K562 (cell line): ENCODE data around the gene SOX18. TPM values are rescaled to one million over a fixed set of nuclear protein-coding genes. Genes with fewer than 3 reads are reported as not detected.

Experiments
- ARID1B ChIP-seq: fragments of 450-650 bp; IDR thresholded peaks from 2 replicates; pipeline ENCODE4 v1.6.1; 2016; ENCODE audit warnings: antibody characterized with exemption, mild to moderate bottlenecking, inconsistent platforms
- ATF1 ChIP-seq, 2 experiments: fragments of 450-650 bp in 1 of 2; IDR thresholded peaks; 2 replicates each; pipeline ENCODE4 v1.6.1; 2016; ENCODE audit warnings: missing compliant biosample characterization in 1 of 2, missing genetic modification characterization in 1 of 2
- BHLHE40 ChIP-seq: IDR thresholded peaks from 2 replicates; pipeline ENCODE4 v1.6.1; 2011; ENCODE audit warnings: low read length, improper control_type of control experiment
- CREB5 ChIP-seq: fragments of 250-450 bp; sonication (Bioruptor Pico); IDR thresholded peaks from 2 replicates; pipeline ENCODE4 v1.5.0; 2020; ENCODE audit warnings: mild to moderate bottlenecking
- ERF ChIP-seq: fragments of 450-650 bp; formaldehyde crosslinking; IDR thresholded peaks from 2 replicates; pipeline ENCODE4 v1.4.0; 2020; ENCODE audit warnings: mild to moderate bottlenecking, mixed read lengths
- IRF2 ChIP-seq: sonication (generic); formaldehyde crosslinking; IDR thresholded peaks from 2 replicates; pipeline ENCODE4 v1.8.1; 2022; ENCODE audit warnings: mild to moderate bottlenecking, missing genetic modification reagents
- MAFG ChIP-seq: fragments of 450-650 bp; conservative IDR thresholded peaks from 2 replicates; pipeline ENCODE4 v1.6.1; 2016; ENCODE audit warnings: missing genetic modification characterization, missing compliant biosample characterization
- MECOM ChIP-seq: fragments of 250-450 bp; sonication (Bioruptor Pico); IDR thresholded peaks from 2 replicates; pipeline ENCODE4 v1.8.0; 2022; ENCODE audit warnings: inconsistent platforms
- MGA ChIP-seq: fragments of 450-650 bp; IDR thresholded peaks from 2 replicates; pipeline ENCODE4 v1.6.1; 2016; ENCODE audit warnings: mild to moderate bottlenecking, moderate library complexity
- NR2F6 ChIP-seq: fragments of 450-650 bp; formaldehyde crosslinking; IDR thresholded peaks from 2 replicates; pipeline ENCODE4 v1.4.0; 2020; ENCODE audit warnings: mild to moderate bottlenecking
- NR4A1 ChIP-seq, 2 experiments: fragments of 250-450 bp in 1 of 2; fragments of 450-650 bp in 1 of 2; sonication (Bioruptor Pico) in 1 of 2; IDR thresholded peaks; 2 replicates each; pipeline versions ENCODE4 v1.4.0 to v1.6.1; 2016 to 2020; ENCODE audit warnings: mild to moderate bottlenecking in 2 of 2, missing compliant biosample characterization in 1 of 2, missing genetic modification characterization in 1 of 2, moderate library complexity in 1 of 2
- POLR2A ChIP-seq: fragments of 450-650 bp; conservative IDR thresholded peaks from 2 replicates; pipeline ENCODE4 v1.6.1; 2016
- POU5F1 ChIP-seq: fragments of 150-350 bp; IDR thresholded peaks from 2 replicates; pipeline ENCODE4 v1.6.1; 2014; ENCODE audit warnings: borderline replicate concordance, low read length, low read depth, mild to moderate bottlenecking; ENCODE audit not compliant: partially characterized antibody
- ZNF239 ChIP-seq: fragments of 250-450 bp; sonication (Bioruptor Pico); IDR thresholded peaks from 2 replicates; pipeline ENCODE4 v1.4.0; 2020; ENCODE audit warnings: mild to moderate bottlenecking
- ZNF41 ChIP-seq: fragments of 250-450 bp; sonication (Bioruptor Pico); conservative IDR thresholded peaks from 2 replicates; pipeline ENCODE4 v1.4.0; 2020; ENCODE audit warnings: mild to moderate bottlenecking
- ZNF583 ChIP-seq: fragments of 250-450 bp; sonication (Bioruptor Pico); IDR thresholded peaks from 2 replicates; pipeline ENCODE4 v1.4.0; 2020
- polyA plus RNA-seq, 8 experiments: library from polyadenylated mRNA; depleted of rRNA in 4 of 8; stranded (reverse) in 5 of 8; unstranded in 3 of 8; fragments of >200 nt; fragmentation: Nextera tagmentation in 2 of 8; fragmentation: Illumina TruSeq in 1 of 8; extraction: Ambion mirVana in 2 of 8; extraction: Trizol in 1 of 8; gene quantifications; 2 replicates each; pipeline versions ENCODE4 v1.2.1 to v1.2.3, GENCODE V29; 2011 to 2014; ENCODE audit warnings: inconsistent platforms in 1 of 8, missing spikeins in 1 of 8
- total RNA-seq, 7 experiments: library from RNA; depleted of rRNA in 6 of 7; stranded (reverse); fragments of >200 nt in 6 of 7; fragmentation: Illumina TruSeq in 2 of 7; extraction: Trizol in 2 of 7; gene quantifications; 2 replicates each; pipeline versions ENCODE4 v1.2.1 to v1.2.3, GENCODE V29; 2011 to 2021; ENCODE audit warnings: low replicate concordance in 1 of 7

Gene SOX18
- total and polyA plus RNA-seq, 9 of the 15 experiments (the other 6 are each of a cell fraction or from before 2014, with no cell fraction given) = 0.15 to 19.8 (median 0.33) TPM

DNA sequence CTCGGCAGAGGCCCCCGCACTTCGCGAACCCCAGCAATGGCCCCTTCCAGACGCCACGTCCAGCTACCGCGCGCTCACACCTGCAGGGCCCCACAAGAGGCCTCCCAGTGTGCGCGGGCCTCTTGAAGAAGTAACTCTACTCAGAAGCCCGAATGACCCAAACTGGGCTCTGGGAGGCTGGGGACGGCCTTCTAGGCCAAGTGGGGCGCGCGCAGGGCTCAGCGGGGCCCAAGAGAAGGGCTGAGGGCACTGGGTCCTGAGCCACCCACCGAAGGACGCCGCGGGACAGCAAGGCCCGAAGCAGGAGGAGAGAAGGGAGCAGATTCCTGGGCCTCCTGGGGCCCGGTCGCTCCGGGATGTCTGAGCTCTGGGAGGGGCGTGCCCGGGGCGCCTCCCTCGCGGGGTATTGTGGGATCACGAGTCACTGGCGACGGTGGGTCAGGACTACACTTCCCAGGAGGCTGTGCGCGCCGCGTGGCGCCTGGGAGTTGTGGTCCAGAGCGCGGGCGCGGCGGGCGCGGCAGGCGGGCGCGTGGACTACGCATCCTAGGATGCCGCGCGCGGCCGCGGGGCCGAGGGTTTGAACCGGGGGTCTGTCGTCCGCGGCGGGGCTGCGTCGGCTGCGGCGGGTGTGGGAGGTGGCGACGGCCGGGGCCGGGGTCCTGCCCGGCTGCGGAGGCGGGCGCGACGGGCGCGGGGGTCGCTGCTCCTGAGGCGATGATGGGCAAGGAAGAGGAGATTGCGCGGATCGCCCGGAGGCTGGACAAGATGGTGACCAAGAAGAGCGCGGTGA is 13.4 kb upstream of the SOX18 start, which contains the start of gene TCEA2 (continued):
- TF ChIP-seq CREB5 (CRISPR knock-in tag) = no peak
- TF ChIP-seq MECOM = no peak
- TF ChIP-seq POLR2A = peak; percentile 84
- no peak for TF ChIP-seq MAFG (tag)
- TF ChIP-seq IRF2 (CRISPR knock-in tag) = no peak
- peak; percentile 71 for TF ChIP-seq ZNF239 (CRISPR knock-in tag)
- peak; percentile 84; the same call in 1 of the 2 replicates for TF ChIP-seq NR4A1 (CRISPR knock-in tag; IDR thresholded peaks at IDR 0.05)
- no peak; the same call in 1 of the 2 replicates for TF ChIP-seq NR4A1 (tag; IDR thresholded peaks at IDR 0.05)
- TF ChIP-seq MGA = no peak; the same call in 1 of the 2 replicates
- TF ChIP-seq POU5F1 = peak; percentile 87
- TF ChIP-seq ZNF41 (CRISPR knock-in tag) = peak; percentile 69; the same call in 1 of the 2 replicates
- peak; percentile 95 for TF ChIP-seq ERF (CRISPR knock-in tag)
- TF ChIP-seq ARID1B = no peak
- peak; percentile 56; the same call in 1 of the 2 replicates for TF ChIP-seq BHLHE40
- TF ChIP-seq NR2F6 (CRISPR knock-in tag) = 0 out of 2 replicates have a peak, but pooled peaks have one; percentile 44
- TF ChIP-seq ZNF583 (CRISPR knock-in tag) = peak; percentile 96
- TF ChIP-seq ATF1 (CRISPR knock-in tag; IDR thresholded peaks at IDR 0.05) = 0 out of 2 replicates have a peak, but pooled peaks have one; percentile 37
- peak; percentile 81 for TF ChIP-seq ATF1 (tag; IDR thresholded peaks at IDR 0.05)
